H1 (cell line): Measurements from ENCODE around the gene DNM1L. TPM values are rescaled to one million over a fixed set of nuclear protein-coding genes. Genes with fewer than 3 reads are reported as not detected.

Experiments
- EP300 ChIP-seq, 2 experiments: IDR thresholded peaks; 1 replicate in 1 of 2; 2 replicates in 1 of 2; pipeline ENCODE4 v1.6.1; 2011 to 2012; ENCODE audit warnings: low read depth in 2 of 2, low read length in 2 of 2, mild to moderate bottlenecking in 2 of 2, borderline replicate concordance in 1 of 2, inconsistent platforms in 1 of 2, moderate library complexity in 1 of 2
- HDAC6 ChIP-seq: IDR thresholded peaks from one replicate; pipeline ENCODE4 v1.7.1; 2012; ENCODE audit warnings: low read depth, mild to moderate bottlenecking, inconsistent platforms, low read length, moderate library complexity
- JUN ChIP-seq: IDR thresholded peaks from 2 replicates; pipeline ENCODE4 v1.6.1; 2011; ENCODE audit warnings: low read depth, mild to moderate bottlenecking, improper control_type of control experiment, low read length
- SIN3A ChIP-seq, 2 experiments: IDR thresholded peaks in 1 of 2; conservative IDR thresholded peaks in 1 of 2; 2 replicates each; pipeline ENCODE4 v1.6.1; 2011 to 2012; ENCODE audit warnings: low read length in 2 of 2, improper control_type of control experiment in 1 of 2, low read depth in 1 of 2, mild to moderate bottlenecking in 1 of 2
- TCF12 ChIP-seq: IDR thresholded peaks from 2 replicates; pipeline ENCODE4 v1.6.1; 2011; ENCODE audit warnings: low read depth, mild to moderate bottlenecking, low read length
- polyA plus RNA-seq, 7 experiments: library from polyadenylated mRNA; depleted of rRNA in 3 of 7; stranded (reverse) in 5 of 7; unstranded in 2 of 7; fragments of >200 nt in 5 of 7; fragments of 200-250 nt in 2 of 7; gene quantifications; 1 replicate in 5 of 7; 2 replicates in 1 of 7; 4 replicates in 1 of 7; pipeline versions ENCODE4 v1.2.1 to v1.2.3, GENCODE V29; 2011 to 2013; ENCODE audit warnings: missing spikeins in 2 of 7, mixed read lengths in 2 of 7
- total RNA-seq: library from RNA; stranded (reverse); fragmentation: NEBNext Ultra II Directional; extraction: Animal tissue kit (Norgen Biotek cat#: 25700); gene quantifications from 2 replicates; pipeline ENCODE4 v1.2.1, GENCODE V29; 2021
- TF ChIP-seq, protein P1 (sequence below): IDR thresholded peaks from 2 replicates; pipeline ENCODE4 v1.6.1; 2012; ENCODE audit warnings: inconsistent platforms

Gene DNM1L
- total and polyA plus RNA-seq, 2 of the 8 experiments (the other 6 are each of a cell fraction or from before 2014, with no cell fraction given), result 23.7 to 93.9 TPM

DNA sequence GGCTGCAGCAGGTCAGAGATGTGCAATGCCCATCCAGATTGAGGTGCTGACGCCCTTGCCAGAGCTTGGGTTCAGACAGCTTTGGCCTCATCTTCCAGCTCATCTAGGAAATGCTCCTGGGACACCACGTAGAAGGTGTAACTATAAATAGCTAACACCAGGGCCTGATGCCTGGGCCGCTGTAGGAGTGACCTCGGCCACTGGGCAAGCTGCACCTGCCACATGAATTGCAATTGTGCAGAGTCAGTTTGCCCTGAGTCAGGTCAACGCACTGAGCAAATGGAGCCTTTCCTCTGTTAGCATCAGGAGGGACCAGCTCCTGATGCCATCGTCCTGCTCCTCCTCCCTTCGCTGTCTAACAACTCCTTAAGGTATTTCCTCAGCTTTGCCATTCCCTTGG lies 17.4 kb upstream of the DNM1L start (continued):
- TF ChIP-seq HDAC6 (no peak), TCF12 (no peak), JUN (no peak), EP300 (IDR thresholded peaks at IDR 0.05; ENCODE audit: borderline replicate concordance in 1 of 2, low read depth in 2 of 2, low read length in 2 of 2) (no peak), SIN3A (conservative IDR thresholded peaks at IDR 0.05 in 1 of 2, IDR thresholded peaks at IDR 0.05 in 1 of 2; ENCODE audit: low read depth in 1 of 2, low read length in 2 of 2) (no peak)
- TF ChIP-seq, protein P1, sequence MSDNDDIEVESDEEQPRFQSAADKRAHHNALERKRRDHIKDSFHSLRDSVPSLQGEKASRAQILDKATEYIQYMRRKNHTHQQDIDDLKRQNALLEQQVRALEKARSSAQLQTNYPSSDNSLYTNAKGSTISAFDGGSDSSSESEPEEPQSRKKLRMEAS, result no peak
- TF ChIP-seq, all 59 proteins: peak for 0
